GM12878 (cell line): ENCODE data around the gene SEMA3G. TPM values are rescaled to one million over a fixed set of nuclear protein-coding genes. Genes with fewer than 3 reads are reported as not detected.
A peak's percentile ranks its signal among the peaks of the same experiment; 100 is the strongest.

ENCODE experiments used
- ATAC-seq: fragments of 200-7000 bp; cut with Tn5 transposase; 3 replicates; pipeline ENCODE4 v1.9.1; 2020; ENCODE audit warnings: mild to moderate bottlenecking, moderate library complexity
- BruUV-seq: library from RNA; stranded (reverse); fragments of 400-500 nt; replicated peaks from 2 replicates; lab custom pipeline; 2021; lab: Mats Ljungman, UMichigan
- CTCF ChIA-PET: fragments of 300-600 bp; sonication (Branson Sonifier 250); formaldehyde crosslinking; extraction: SDS; loops from one replicate; lab custom pipeline; 2021; ENCODE audit warnings: inconsistent platforms; lab: Yijun Ruan, JAX
- POLR2A ChIA-PET: fragments of 350-600 bp; formaldehyde crosslinking; extraction: SDS; loops from one replicate; lab custom pipeline; 2021; ENCODE audit warnings: inconsistent platforms; lab: Charles Lee
- RAD21 ChIA-PET: fragments of 300-600 bp; sonication (Branson Sonifier 250); formaldehyde crosslinking; loops from one replicate; lab custom pipeline; 2023; ENCODE audit warnings: antibody characterized with exemption; ENCODE audit not compliant: unreplicated experiment; lab: Charles Lee
- SMC1A ChIA-PET: fragments of 300-600 bp; sonication (Branson Sonifier 250); formaldehyde crosslinking; loops from one replicate; lab custom pipeline; 2023; ENCODE audit not compliant: unreplicated experiment, uncharacterized antibody; lab: Charles Lee
- DNase-seq: peaks from one replicate; pipeline ENCODE4 v3.0.0-alpha.2; 2011; ENCODE audit warnings: low read depth, low spot score
- FAIRE-seq: peaks from 3 replicates; lab custom pipeline; 2011; peaks lifted over from hg19 to GRCh38; lab: Jason Lieb, UNC
- H2AFZ ChIP-seq: 2 replicates; pipeline ENCODE4 v1.6.0; 2011; ENCODE audit warnings: low read depth, low read length, control low read depth; ENCODE audit not compliant: control insufficient read depth
- H3K27ac ChIP-seq: 2 replicates; pipeline ENCODE4 v1.5.1; 2011; ENCODE audit warnings: control low read depth; ENCODE audit not compliant: control insufficient read depth, insufficient read depth
- H3K27me3 ChIP-seq, 2 experiments: replicated peaks in 1 of 2; 2 replicates each; pipeline versions ENCODE4 v1.6.0 to v1.6.1; 2011; ENCODE audit warnings: low read length in 1 of 2; ENCODE audit not compliant: control insufficient read depth in 2 of 2, insufficient read depth in 2 of 2
- H3K36me3 ChIP-seq, 2 experiments: 2 replicates each; pipeline ENCODE4 v1.5.1; 2011; ENCODE audit warnings: low read length in 1 of 2; ENCODE audit not compliant: control insufficient read depth in 2 of 2, insufficient read depth in 2 of 2
- H3K4me1 ChIP-seq: 2 replicates; pipeline ENCODE4 v1.6.1; 2011; ENCODE audit warnings: mild to moderate bottlenecking, low read length, moderate library complexity, mixed read lengths; ENCODE audit not compliant: control insufficient read depth, insufficient read depth
- H3K4me2 ChIP-seq: 2 replicates; pipeline ENCODE4 v1.6.0; 2011; ENCODE audit warnings: control low read depth; ENCODE audit not compliant: control insufficient read depth, insufficient read depth
- H3K4me3 ChIP-seq: fragments of 200-600 bp; sonication (generic); 2 replicates; pipeline ENCODE4 v1.5.1; 2016
- H3K79me2 ChIP-seq: 2 replicates; pipeline ENCODE4 v1.6.0; 2011; ENCODE audit warnings: low read length; ENCODE audit not compliant: control insufficient read depth, insufficient read depth
- H3K9ac ChIP-seq: 2 replicates; pipeline ENCODE4 v1.8.0; 2011; ENCODE audit warnings: low read length, control low read depth, mixed read lengths; ENCODE audit not compliant: control insufficient read depth, insufficient read depth
- H3K9me3 ChIP-seq: replicated peaks from 3 replicates; pipeline ENCODE4 v1.5.1; 2011; ENCODE audit warnings: mild to moderate bottlenecking, low read length; ENCODE audit not compliant: control insufficient read depth, insufficient read depth
- H4K20me1 ChIP-seq: 2 replicates; pipeline ENCODE4 v1.6.0; 2011; ENCODE audit not compliant: control insufficient read depth, insufficient read depth
- ATF7 ChIP-seq: fragments of 450-650 bp; IDR thresholded peaks from 2 replicates; pipeline ENCODE4 v1.6.1; 2016; ENCODE audit warnings: low read depth, mild to moderate bottlenecking
- BRCA1 ChIP-seq: IDR thresholded peaks from 2 replicates; pipeline ENCODE4 v1.6.1; 2011; ENCODE audit warnings: low read depth, low read length, improper control_type of control experiment
- CBFB ChIP-seq: IDR thresholded peaks from 2 replicates; pipeline ENCODE4 v1.6.1; 2016; ENCODE audit warnings: antibody characterized with exemption, low read depth
- CBX3 ChIP-seq: fragments of 200-600 bp; sonication (generic); IDR thresholded peaks from 2 replicates; pipeline ENCODE4 v1.6.1; 2016; ENCODE audit warnings: low read depth, borderline replicate concordance
- CREB1 ChIP-seq: IDR thresholded peaks from 2 replicates; pipeline ENCODE4 v1.6.1; 2012; ENCODE audit warnings: low read depth, mild to moderate bottlenecking, inconsistent platforms
- CREM ChIP-seq: IDR thresholded peaks from 2 replicates; pipeline ENCODE4 v1.6.1; 2014; ENCODE audit warnings: antibody characterized with exemption, low read depth
- ESRRA ChIP-seq: IDR thresholded peaks from 2 replicates; pipeline ENCODE4 v1.6.1; 2012; ENCODE audit warnings: mild to moderate bottlenecking, low read length, improper control_type of control experiment
- MTA2 ChIP-seq: fragments of 450-650 bp; IDR thresholded peaks from 2 replicates; pipeline ENCODE4 v1.6.1; 2016; ENCODE audit warnings: low read depth, mild to moderate bottlenecking, moderate library complexity
- NR2F1 ChIP-seq: fragments of 450-650 bp; conservative IDR thresholded peaks from 2 replicates; pipeline ENCODE4 v1.6.1; 2017; ENCODE audit warnings: mild to moderate bottlenecking
- NRF1 ChIP-seq: conservative IDR thresholded peaks from 2 replicates; pipeline ENCODE4 v1.6.1; 2011; ENCODE audit warnings: mild to moderate bottlenecking, low read depth, low read length, improper control_type of control experiment
- RCOR1 ChIP-seq: conservative IDR thresholded peaks from 2 replicates; pipeline ENCODE4 v1.6.1; 2012; ENCODE audit warnings: low read depth, low read length, improper control_type of control experiment
- RUNX3 ChIP-seq: IDR thresholded peaks from 2 replicates; pipeline ENCODE4 v1.6.1; 2012; ENCODE audit warnings: low read length, inconsistent platforms
- SIX5 ChIP-seq: IDR thresholded peaks from 2 replicates; pipeline ENCODE4 v1.6.1; 2011; ENCODE audit warnings: mild to moderate bottlenecking, low read depth, low read length, moderate library complexity; ENCODE audit not compliant: severe bottlenecking
- SMC3 ChIP-seq: IDR thresholded peaks from 2 replicates; pipeline ENCODE4 v1.6.1; 2011; ENCODE audit warnings: low read length, improper control_type of control experiment, borderline replicate concordance
- TARDBP ChIP-seq: IDR thresholded peaks from 2 replicates; pipeline ENCODE4 v1.6.1; 2016; ENCODE audit warnings: borderline replicate concordance
- ZNF274 ChIP-seq: IDR thresholded peaks from one replicate; pipeline ENCODE4 v1.8.0; 2011; ENCODE audit not compliant: insufficient read length, insufficient read depth
- WGBS: methylation state at CpG from one replicate; pipeline ENCODE4 v1.1.6; 2016; ENCODE audit warnings: low lambda C conversion rate; ENCODE audit not compliant: insufficient replicate concordance, insufficient coverage; ENCODE audit errors: missing lambda C conversion rate; 5-methylcytosine and 5-hydroxymethylcytosine counted together
- in situ Hi-C: fragments of 300-500 bp; cut with MboI; formaldehyde crosslinking; loops from 9 replicates; pipeline ENCODE4 v1.14.3; 2018; ENCODE audit warnings: mixed read lengths
- intact Hi-C: fragments of 100-400 bp; cut with micrococcal nuclease; formaldehyde crosslinking; loops from one replicate; pipeline ENCODE4 v1.14.2; 2022; ENCODE audit not compliant: unreplicated experiment
- polyA plus RNA-seq, 11 experiments: library from polyadenylated mRNA; depleted of rRNA in 4 of 11; unstranded in 6 of 11; stranded (reverse) in 5 of 11; fragments of >200 nt; fragmentation: Nextera tagmentation in 4 of 11; fragmentation: Illumina TruSeq in 1 of 11; extraction: Ambion mirVana in 4 of 11; extraction: Trizol in 1 of 11; gene quantifications; 1 replicate in 1 of 11; 2 replicates in 10 of 11; pipeline versions ENCODE4 v1.2.1 to v1.2.3, GENCODE V29; 2011 to 2016; ENCODE audit warnings: inconsistent platforms in 2 of 11, missing spikeins in 2 of 11, low read depth in 1 of 11
- total RNA-seq, 4 experiments: library from RNA; depleted of rRNA in 3 of 4; stranded (reverse); fragments of >200 nt in 3 of 4; fragmentation: Illumina TruSeq in 1 of 4; extraction: Trizol in 1 of 4; gene quantifications; 2 replicates each; pipeline versions ENCODE4 v1.2.1 to v1.2.3, GENCODE V29; 2013 to 2021
- TF ChIP-seq, protein P1 (sequence below): fragments of 450-650 bp; IDR thresholded peaks from 2 replicates; pipeline ENCODE4 v1.6.1; 2018; ENCODE audit warnings: mild to moderate bottlenecking, low read depth, moderate library complexity; ENCODE audit not compliant: partially characterized antibody
- TF ChIP-seq, protein P2 (sequence below): fragments of 450-650 bp; IDR thresholded peaks from 2 replicates; pipeline ENCODE4 v1.6.1; 2014; ENCODE audit warnings: mild to moderate bottlenecking

Gene SEMA3G
- total and polyA plus RNA-seq, 10 of the 15 experiments (the other 5 are each of a cell fraction or from before 2014, with no cell fraction given): 0.03 to 0.04 TPM; not detected in 8

DNA sequence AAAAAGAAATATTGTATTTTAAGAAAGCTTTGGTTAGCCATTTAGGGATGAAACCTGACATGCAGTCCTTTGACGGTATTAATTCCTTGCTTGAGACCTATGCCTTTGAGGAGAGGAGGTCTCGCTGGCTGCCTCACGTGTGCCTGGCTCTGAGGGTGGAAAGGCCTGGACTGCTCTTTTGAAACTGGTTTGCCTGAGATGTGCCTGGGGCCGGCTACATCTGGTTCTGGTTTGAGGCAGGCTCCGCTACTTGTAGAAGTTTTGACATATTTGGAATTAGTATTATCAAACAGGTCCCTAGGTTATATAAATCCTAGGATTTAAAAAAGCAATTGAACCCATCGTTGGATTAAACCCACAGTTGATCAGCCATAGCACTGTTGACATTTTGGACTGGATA lies 17.0 kb upstream of the SEMA3G start (continued):
- TF ChIP-seq, protein P1, sequence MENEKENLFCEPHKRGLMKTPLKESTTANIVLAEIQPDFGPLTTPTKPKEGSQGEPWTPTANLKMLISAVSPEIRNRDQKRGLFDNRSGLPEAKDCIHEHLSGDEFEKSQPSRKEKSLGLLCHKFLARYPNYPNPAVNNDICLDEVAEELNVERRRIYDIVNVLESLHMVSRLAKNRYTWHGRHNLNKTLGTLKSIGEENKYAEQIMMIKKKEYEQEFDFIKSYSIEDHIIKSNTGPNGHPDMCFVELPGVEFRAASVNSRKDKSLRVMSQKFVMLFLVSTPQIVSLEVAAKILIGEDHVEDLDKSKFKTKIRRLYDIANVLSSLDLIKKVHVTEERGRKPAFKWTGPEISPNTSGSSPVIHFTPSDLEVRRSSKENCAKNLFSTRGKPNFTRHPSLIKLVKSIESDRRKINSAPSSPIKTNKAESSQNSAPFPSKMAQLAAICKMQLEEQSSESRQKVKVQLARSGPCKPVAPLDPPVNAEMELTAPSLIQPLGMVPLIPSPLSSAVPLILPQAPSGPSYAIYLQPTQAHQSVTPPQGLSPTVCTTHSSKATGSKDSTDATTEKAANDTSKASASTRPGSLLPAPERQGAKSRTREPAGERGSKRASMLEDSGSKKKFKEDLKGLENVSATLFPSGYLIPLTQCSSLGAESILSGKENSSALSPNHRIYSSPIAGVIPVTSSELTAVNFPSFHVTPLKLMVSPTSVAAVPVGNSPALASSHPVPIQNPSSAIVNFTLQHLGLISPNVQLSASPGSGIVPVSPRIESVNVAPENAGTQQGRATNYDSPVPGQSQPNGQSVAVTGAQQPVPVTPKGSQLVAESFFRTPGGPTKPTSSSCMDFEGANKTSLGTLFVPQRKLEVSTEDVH: no peak
- TF ChIP-seq ZNF274 (no peak), MTA2 (no peak)
- TF ChIP-seq, protein P2, sequence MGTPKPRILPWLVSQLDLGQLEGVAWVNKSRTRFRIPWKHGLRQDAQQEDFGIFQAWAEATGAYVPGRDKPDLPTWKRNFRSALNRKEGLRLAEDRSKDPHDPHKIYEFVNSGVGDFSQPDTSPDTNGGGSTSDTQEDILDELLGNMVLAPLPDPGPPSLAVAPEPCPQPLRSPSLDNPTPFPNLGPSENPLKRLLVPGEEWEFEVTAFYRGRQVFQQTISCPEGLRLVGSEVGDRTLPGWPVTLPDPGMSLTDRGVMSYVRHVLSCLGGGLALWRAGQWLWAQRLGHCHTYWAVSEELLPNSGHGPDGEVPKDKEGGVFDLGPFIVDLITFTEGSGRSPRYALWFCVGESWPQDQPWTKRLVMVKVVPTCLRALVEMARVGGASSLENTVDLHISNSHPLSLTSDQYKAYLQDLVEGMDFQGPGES: no peak

DNA sequence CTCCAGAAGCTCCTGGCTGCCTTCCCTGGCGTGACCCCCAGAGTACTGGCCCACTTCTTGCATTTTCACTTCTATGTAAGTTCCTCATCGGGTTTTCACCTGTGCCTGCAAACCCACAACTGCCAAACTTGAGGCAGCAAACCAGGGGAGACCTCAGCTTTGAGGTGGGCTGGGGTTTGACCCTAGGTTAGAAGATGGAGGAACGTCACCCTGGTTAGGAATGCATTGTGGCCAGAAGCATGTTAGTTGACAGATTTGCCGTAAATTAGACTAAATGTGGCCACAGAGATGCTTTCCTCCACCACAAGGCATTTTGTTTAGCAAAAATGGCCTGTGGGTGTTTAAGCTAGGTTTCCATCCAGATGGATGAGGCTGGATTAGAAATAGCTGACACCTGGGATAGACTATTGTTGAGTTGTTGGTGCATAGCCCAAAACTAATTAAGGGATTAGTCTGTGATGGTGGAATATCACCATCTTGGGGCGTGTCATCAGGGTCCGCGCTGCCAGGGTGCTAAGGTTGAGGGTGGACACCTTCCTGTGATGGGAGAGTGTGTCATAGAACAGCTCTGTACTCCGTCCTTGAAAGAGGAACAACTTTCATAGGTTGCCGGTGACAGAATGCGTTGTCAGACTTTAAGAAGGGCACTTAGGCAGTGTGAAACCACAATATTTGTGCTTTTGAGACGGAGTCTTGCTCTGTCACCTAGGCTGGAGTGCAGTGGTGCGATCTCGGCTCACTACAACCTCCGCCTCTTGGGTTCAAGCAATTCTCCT lies 14.1 kb upstream of the SEMA3G start:
- ChIA-PET SMC1A (interaction anchor here (0.7 to 1.2 kb wide), 5 partner anchors 11 to 318 kb away, joined by 3 to 4 read pairs (median 3); partner anchors contain the start of gene ITIH1), CTCF (interaction anchor here (0.6 to 5.1 kb wide), 6 partner anchors 12 to 225 kb away, joined by 3 to 34 read pairs (median 4); partner anchors contain the start of gene SEMA3G), RAD21 (interaction anchor here (0.7 to 1.4 kb wide), 6 partner anchors 9 to 168 kb away, joined by 3 read pairs; partner anchors contain the start of gene UQCC5), POLR2A (interaction anchor here (0.5 to 1.7 kb wide), 5 partner anchors 11 to 959 kb away, joined by 3 to 9 read pairs (median 4); no protein-coding TSS in a partner anchor)
- H3K27me3 ChIP-seq: no peaks in the 10 kb centered on the region
- TSS peak; percentile 47 for BruUV-seq
- TF ChIP-seq ESRRA (no peak), SMC3 (no peak), CREM (peak; percentile 17; the same call in 1 of the 2 replicates), NRF1 (no peak), RCOR1 (no peak), CBFB (0 out of 2 replicates have a peak, but pooled peaks have one; percentile 16), SIX5 (no peak), RUNX3 (peak; percentile 47; the same call in 1 of the 2 replicates), CBX3 (no peak), TARDBP (no peak), NR2F1 (peak; percentile 78), ATF7 (peak; percentile 40; the same call in 1 of the 2 replicates), BRCA1 (no peak), CREB1 (peak; percentile 65; the same call in 1 of the 2 replicates)
- H4K20me1 ChIP-seq: no peaks in the 10 kb centered on the region
- 47% methylated on average over 14 of the region's 14 CpGs for WGBS
- H2AFZ ChIP-seq: no peak overlapping the region
- in situ Hi-C loops (no loop called here), intact Hi-C loops (loop anchor here (5.0 to 10.0 kb wide), 2 partner anchors 78 to 226 kb away; partner anchors contain the start of genes GNL3, PBRM1 and UQCC5)
- no peak overlapping the region for H3K9ac ChIP-seq
- ATAC-seq: peak; percentile 54
- FAIRE-seq: no peak
- peak overlapping the region; percentile 6 for H3K4me2 ChIP-seq
- peaks cover 26% of the 10 kb centered on the region for H3K79me2 ChIP-seq
- H3K36me3 ChIP-seq: peaks cover 0 to 17% of the 10 kb centered on the region in 2 experiments
- peaks cover 36% of the 10 kb centered on the region for H3K4me1 ChIP-seq
- DNase-seq: peak; percentile 27
- no peak overlapping the region for H3K4me3 ChIP-seq
- H3K27ac ChIP-seq: 0 out of 2 replicates have a peak overlapping the region, but pooled peaks have one; percentile 29
- no peaks in the 10 kb centered on the region for H3K9me3 ChIP-seq
